Parathyroid adenoma (tissue), 2 donors: ENCODE results near the gene ASMT.
A peak's percentile ranks its signal among the peaks of the same experiment; 100 is the strongest.
"Not testable (repeated sequence)": the region's sequence is repeated elsewhere in the genome, so short reads cannot be mapped to it uniquely, and the experiment has no call there.

Experiments used
- H2AFZ ChIP-seq: fragments of 300-600 bp; sonication (generic); one replicate; pipeline ENCODE4 v1.7.0; 2017; ENCODE audit warnings: antibody characterized with exemption, mild to moderate bottlenecking
- H3K27ac ChIP-seq: fragments of 300-600 bp; sonication (generic); one replicate; pipeline ENCODE4 v1.7.0; 2017
- H3K27me3 ChIP-seq: fragments of 300-600 bp; sonication (generic); one replicate; pipeline ENCODE4 v1.7.0; 2017; ENCODE audit warnings: low read length; ENCODE audit not compliant: control insufficient read depth, insufficient read depth
- H3K36me3 ChIP-seq: fragments of 300-600 bp; sonication (generic); one replicate; pipeline ENCODE4 v1.7.0; 2017; ENCODE audit warnings: low read length; ENCODE audit not compliant: control insufficient read depth, insufficient read depth
- H3K4me1 ChIP-seq: fragments of 300-600 bp; sonication (generic); one replicate; pipeline ENCODE4 v1.7.0; 2017; ENCODE audit warnings: control low read depth
- H3K4me2 ChIP-seq: fragments of 300-600 bp; sonication (generic); one replicate; pipeline ENCODE4 v1.7.0; 2017; ENCODE audit warnings: low read length
- H3K4me3 ChIP-seq: fragments of 300-600 bp; sonication (generic); one replicate; pipeline ENCODE4 v1.7.0; 2017; ENCODE audit warnings: low read depth, low read length
- H3K79me2 ChIP-seq: fragments of 300-600 bp; sonication (generic); one replicate; pipeline ENCODE4 v1.7.0; 2017; ENCODE audit warnings: control low read depth
- H3K9ac ChIP-seq: fragments of 300-600 bp; sonication (generic); one replicate; pipeline ENCODE4 v1.7.0; 2017; ENCODE audit warnings: mild to moderate bottlenecking
- H3K9me3 ChIP-seq: fragments of 300-600 bp; sonication (generic); one replicate; pipeline ENCODE4 v1.7.0; 2017; ENCODE audit warnings: low read length; ENCODE audit not compliant: control insufficient read depth
- TF ChIP-seq, protein P1 (sequence below): fragments of 300-600 bp; sonication (generic); IDR thresholded peaks from one replicate; pipeline ENCODE4 v1.7.0; 2017; ENCODE audit warnings: antibody characterized with exemption, mild to moderate bottlenecking
- donor health status: primary hyperparathyroidism.

Gene ASMT

GRCh38 chrX:1623691-1624090, 8.8 kb downstream of the ASMT start:
- no peaks in the 10 kb centered on the region for H3K27me3 ChIP-seq
- no peaks in the 10 kb centered on the region for H3K4me1 ChIP-seq
- H3K27ac ChIP-seq, result no peak overlapping the region
- H3K4me2 ChIP-seq, result no peak overlapping the region
- no peaks in the 10 kb centered on the region for H3K79me2 ChIP-seq
- no peaks in the 10 kb centered on the region for H3K36me3 ChIP-seq
- no peak overlapping the region for H3K9ac ChIP-seq
- no peaks in the 10 kb centered on the region for H3K9me3 ChIP-seq
- no peak overlapping the region for H3K4me3 ChIP-seq
- TF ChIP-seq, protein P1, sequence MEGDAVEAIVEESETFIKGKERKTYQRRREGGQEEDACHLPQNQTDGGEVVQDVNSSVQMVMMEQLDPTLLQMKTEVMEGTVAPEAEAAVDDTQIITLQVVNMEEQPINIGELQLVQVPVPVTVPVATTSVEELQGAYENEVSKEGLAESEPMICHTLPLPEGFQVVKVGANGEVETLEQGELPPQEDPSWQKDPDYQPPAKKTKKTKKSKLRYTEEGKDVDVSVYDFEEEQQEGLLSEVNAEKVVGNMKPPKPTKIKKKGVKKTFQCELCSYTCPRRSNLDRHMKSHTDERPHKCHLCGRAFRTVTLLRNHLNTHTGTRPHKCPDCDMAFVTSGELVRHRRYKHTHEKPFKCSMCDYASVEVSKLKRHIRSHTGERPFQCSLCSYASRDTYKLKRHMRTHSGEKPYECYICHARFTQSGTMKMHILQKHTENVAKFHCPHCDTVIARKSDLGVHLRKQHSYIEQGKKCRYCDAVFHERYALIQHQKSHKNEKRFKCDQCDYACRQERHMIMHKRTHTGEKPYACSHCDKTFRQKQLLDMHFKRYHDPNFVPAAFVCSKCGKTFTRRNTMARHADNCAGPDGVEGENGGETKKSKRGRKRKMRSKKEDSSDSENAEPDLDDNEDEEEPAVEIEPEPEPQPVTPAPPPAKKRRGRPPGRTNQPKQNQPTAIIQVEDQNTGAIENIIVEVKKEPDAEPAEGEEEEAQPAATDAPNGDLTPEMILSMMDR, result no peak
- H2AFZ ChIP-seq, result no peak overlapping the region

GRCh38 chrX:1624158-1624860, 9.4 kb downstream of the ASMT start:
- not testable (repeated sequence) for H3K4me2 ChIP-seq, H3K9me3 ChIP-seq, H3K9ac ChIP-seq, H3K27ac ChIP-seq, H2AFZ ChIP-seq, H3K4me1 ChIP-seq, H3K79me2 ChIP-seq, H3K36me3 ChIP-seq, H3K4me3 ChIP-seq, H3K27me3 ChIP-seq

DNA sequence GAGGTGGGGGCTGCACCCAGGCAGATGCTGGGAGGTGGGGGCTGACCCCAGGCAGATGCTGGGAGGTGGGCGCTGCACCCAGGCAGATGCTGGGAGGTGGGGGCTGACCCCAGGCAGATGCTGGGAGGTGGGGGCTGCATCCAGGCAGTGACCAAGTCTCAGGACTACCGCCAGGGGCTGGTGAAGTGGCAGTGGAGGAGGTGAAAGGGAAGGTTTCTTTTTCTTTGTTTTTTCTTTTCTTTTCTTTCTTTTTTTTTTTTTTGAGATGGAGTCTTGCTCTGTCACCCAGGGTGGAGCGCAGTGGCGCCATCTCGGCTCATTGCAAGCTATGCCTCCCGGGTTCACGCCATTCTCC, 10.0 kb downstream of the ASMT start:
- H3K9ac ChIP-seq, H3K27ac ChIP-seq, H2AFZ ChIP-seq, H3K79me2 ChIP-seq, H3K4me1 ChIP-seq, H3K4me3 ChIP-seq, H3K9me3 ChIP-seq, H3K27me3 ChIP-seq, H3K36me3 ChIP-seq, H3K4me2 ChIP-seq: not testable (repeated sequence)

DNA sequence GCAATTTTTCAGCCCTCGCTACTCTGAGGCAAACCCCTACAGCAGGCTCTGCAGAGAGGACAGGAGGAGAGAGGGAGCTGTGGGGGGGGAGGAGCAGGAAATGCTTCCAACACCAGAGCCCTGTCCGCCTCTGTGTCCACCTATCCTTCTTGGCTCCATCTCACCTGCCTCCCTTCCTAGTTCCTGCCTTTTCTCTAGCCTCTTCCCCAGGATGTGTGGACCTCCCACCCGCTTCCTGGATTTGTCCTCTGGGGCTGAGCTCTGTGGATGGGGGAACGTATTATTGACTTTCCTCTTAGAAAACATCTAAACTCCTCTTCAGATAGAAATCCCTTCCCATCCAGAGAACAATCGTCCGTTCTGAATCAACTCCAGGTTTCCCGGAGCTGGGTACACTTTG, 14.4 kb downstream of the ASMT start:
- H3K27me3 ChIP-seq, result no peaks in the 10 kb centered on the region
- no peaks in the 10 kb centered on the region for H3K9me3 ChIP-seq
- no peak overlapping the region for H3K27ac ChIP-seq
- H3K4me1 ChIP-seq, result no peaks in the 10 kb centered on the region
- no peak overlapping the region for H3K9ac ChIP-seq
- no peak overlapping the region for H3K4me2 ChIP-seq
- no peaks in the 10 kb centered on the region for H3K79me2 ChIP-seq
- H3K4me3 ChIP-seq, result no peak overlapping the region
- TF ChIP-seq, protein P1, result no peak
- no peak overlapping the region for H2AFZ ChIP-seq
- no peaks in the 10 kb centered on the region for H3K36me3 ChIP-seq

DNA sequence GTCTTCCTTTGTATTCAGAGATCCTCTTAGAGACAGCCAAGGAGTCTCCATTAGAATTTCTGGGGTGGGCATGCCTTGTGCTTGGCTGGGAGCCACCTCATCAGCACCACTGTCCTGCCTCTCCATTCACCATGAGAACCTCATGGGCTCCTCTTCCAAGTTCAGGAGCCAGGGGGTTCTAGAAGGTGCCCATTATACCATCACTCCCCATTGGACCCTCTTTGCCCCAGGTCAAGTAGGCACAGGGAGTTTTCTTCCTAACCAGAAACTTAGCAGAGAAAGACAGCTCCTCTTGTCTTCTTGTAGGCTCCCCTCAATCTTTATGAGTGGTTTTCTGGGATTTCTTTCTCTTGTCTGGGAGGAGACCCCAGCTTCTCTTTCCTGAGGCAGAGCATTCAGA, 31.1 kb downstream of the ASMT start:
- no peaks in the 10 kb centered on the region for H3K4me1 ChIP-seq
- no peaks in the 10 kb centered on the region for H3K27me3 ChIP-seq
- no peak overlapping the region for H3K4me3 ChIP-seq
- H3K27ac ChIP-seq, result no peak overlapping the region
- TF ChIP-seq, protein P1, result no peak
- no peak overlapping the region for H3K4me2 ChIP-seq
- H2AFZ ChIP-seq, result no peak overlapping the region
- H3K79me2 ChIP-seq, result no peaks in the 10 kb centered on the region
- H3K36me3 ChIP-seq, result no peaks in the 10 kb centered on the region
- H3K9ac ChIP-seq, result no peak overlapping the region
- no peaks in the 10 kb centered on the region for H3K9me3 ChIP-seq

DNA sequence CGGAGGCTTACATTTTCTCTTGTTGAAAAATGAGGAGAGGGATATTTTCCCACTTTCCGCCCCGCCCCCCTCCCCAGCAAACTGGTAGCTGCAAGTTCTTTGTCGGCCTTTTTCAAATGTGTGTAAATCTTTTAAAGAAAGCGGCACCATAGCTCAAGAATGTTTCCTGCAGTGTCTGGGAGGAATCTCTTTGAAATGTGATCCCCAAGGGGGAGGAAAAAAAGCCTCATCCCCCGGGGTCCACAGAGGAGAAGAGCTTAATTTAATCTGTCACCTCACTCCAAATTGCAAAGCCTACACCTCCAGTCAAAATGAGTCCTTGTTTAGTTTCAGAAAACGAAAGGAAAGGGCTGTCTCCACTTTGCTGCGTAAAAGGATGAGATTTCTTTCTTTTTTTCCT, 34.8 kb downstream of the ASMT start:
- Histone ChIP-seq H3K4me2 (no peak overlapping the region), H3K4me3 (no peak overlapping the region), H3K4me1 (no peaks in the 10 kb centered on the region), H3K27me3 (no peaks in the 10 kb centered on the region), H2AFZ (peak overlapping the region; percentile 5), H3K27ac (no peak overlapping the region), H3K9me3 (no peaks in the 10 kb centered on the region), H3K9ac (no peak overlapping the region), H3K79me2 (no peaks in the 10 kb centered on the region), H3K36me3 (no peaks in the 10 kb centered on the region)
- TF ChIP-seq, protein P1, result no peak
